ENCODE measurements around the gene RCE1. TPM values are rescaled to one million over a fixed set of nuclear protein-coding genes. Genes with fewer than 3 reads are reported as not detected.
A peak's percentile ranks its signal among the peaks of the same experiment; 100 is the strongest.

The RCE1 gene
- total RNA-seq, 1 donor: 10.7 TPM

GRCh38 chr11:66864924-66865697 lies 21.9 kb downstream of the RCE1 start:
- TF ChIP-seq CTCF (IDR thresholded peaks at IDR 0.05; ENCODE audit: insufficient read depth, low read length): peak; percentile 5

GRCh38 chr11:66866007-66866406 lies 22.8 kb downstream of the RCE1 start:
- DNase-seq (ENCODE audit: low read depth): no peak
- no peak for TF ChIP-seq CTCF (IDR thresholded peaks at IDR 0.05; ENCODE audit: insufficient read depth, low read length)
- H3K4me3 ChIP-seq (ENCODE audit: low read depth, low read length): no peak overlapping the region

More at GRCh38 chr11:66864924-66865697, 21.9 kb downstream of the RCE1 start:
- H3K4me3 ChIP-seq (ENCODE audit: low read depth, low read length): no peak overlapping the region
- peak; percentile 17 for DNase-seq (ENCODE audit: low read depth)

- H3K4me3 ChIP-seq (ENCODE audit: low read depth, low read length): no peak overlapping the region
- DNase-seq (ENCODE audit: low read depth): no peak
- TF ChIP-seq CTCF (IDR thresholded peaks at IDR 0.05; ENCODE audit: insufficient read depth, low read length): no peak
These were observed 23.3 kb downstream of the RCE1 start for GRCh38 chr11:66866511-66866986.

GRCh38 chr11:66867425-66868040 lies 24.3 kb downstream of the RCE1 start:
- no peak overlapping the region for H3K4me3 ChIP-seq (ENCODE audit: low read depth, low read length)
- no peak for DNase-seq (ENCODE audit: low read depth)
- TF ChIP-seq CTCF (IDR thresholded peaks at IDR 0.05; ENCODE audit: insufficient read depth, low read length): no peak

GRCh38 chr11:66868082-66868725 lies 25.0 kb downstream of the RCE1 start:
- no peak for TF ChIP-seq CTCF (IDR thresholded peaks at IDR 0.05; ENCODE audit: insufficient read depth, low read length)
- no peak for DNase-seq (ENCODE audit: low read depth)
- H3K4me3 ChIP-seq (ENCODE audit: low read depth, low read length): no peak overlapping the region

- no peak for TF ChIP-seq CTCF (IDR thresholded peaks at IDR 0.05; ENCODE audit: insufficient read depth, low read length)
- no peak for DNase-seq (ENCODE audit: low read depth)
- H3K4me3 ChIP-seq (ENCODE audit: low read depth, low read length): no peak overlapping the region
These were observed 25.7 kb downstream of the RCE1 start for GRCh38 chr11:66868726-66869566.
